Transverse colon (tissue), 4 donors: Measurements from ENCODE around the gene LRRC4C.

Experiments used
- POLR2A ChIP-seq: fragments of 450-650 bp; IDR thresholded peaks from one replicate; pipeline ENCODE4 v1.6.1; 2016; ENCODE audit warnings: antibody characterized with exemption, mild to moderate bottlenecking, moderate library complexity
- POLR2AphosphoS5 ChIP-seq, 3 donors: sonication (generic); formaldehyde crosslinking; IDR thresholded peaks; one replicate each; pipeline ENCODE4 v1.6.1; 2016; ENCODE audit warnings: antibody characterized with exemption in 3 of 3
- TF ChIP-seq, protein P1 (sequence below), 5 experiments: fragments of 200-600 bp in 3 of 5; fragments of 450-650 bp in 2 of 5; sonication (generic) in 3 of 5; IDR thresholded peaks; 1 replicate in 2 of 5; 2 replicates in 3 of 5; pipeline ENCODE4 v1.5.1; 2016 to 2017; ENCODE audit warnings: antibody characterized with exemption in 5 of 5, inconsistent platforms in 3 of 5, mild to moderate bottlenecking in 2 of 5, moderate library complexity in 1 of 5

GRCh38 chr11:40619654-40620053 lies 839.8 kb downstream of the LRRC4C start:
- TF ChIP-seq, protein P1, sequence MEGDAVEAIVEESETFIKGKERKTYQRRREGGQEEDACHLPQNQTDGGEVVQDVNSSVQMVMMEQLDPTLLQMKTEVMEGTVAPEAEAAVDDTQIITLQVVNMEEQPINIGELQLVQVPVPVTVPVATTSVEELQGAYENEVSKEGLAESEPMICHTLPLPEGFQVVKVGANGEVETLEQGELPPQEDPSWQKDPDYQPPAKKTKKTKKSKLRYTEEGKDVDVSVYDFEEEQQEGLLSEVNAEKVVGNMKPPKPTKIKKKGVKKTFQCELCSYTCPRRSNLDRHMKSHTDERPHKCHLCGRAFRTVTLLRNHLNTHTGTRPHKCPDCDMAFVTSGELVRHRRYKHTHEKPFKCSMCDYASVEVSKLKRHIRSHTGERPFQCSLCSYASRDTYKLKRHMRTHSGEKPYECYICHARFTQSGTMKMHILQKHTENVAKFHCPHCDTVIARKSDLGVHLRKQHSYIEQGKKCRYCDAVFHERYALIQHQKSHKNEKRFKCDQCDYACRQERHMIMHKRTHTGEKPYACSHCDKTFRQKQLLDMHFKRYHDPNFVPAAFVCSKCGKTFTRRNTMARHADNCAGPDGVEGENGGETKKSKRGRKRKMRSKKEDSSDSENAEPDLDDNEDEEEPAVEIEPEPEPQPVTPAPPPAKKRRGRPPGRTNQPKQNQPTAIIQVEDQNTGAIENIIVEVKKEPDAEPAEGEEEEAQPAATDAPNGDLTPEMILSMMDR (IDR thresholded peaks at IDR 0.05), result no peak
- no peak for TF ChIP-seq POLR2A
- TF ChIP-seq POLR2AphosphoS5 (IDR thresholded peaks at IDR 0.05), result no peak
